Measurements from ENCODE around the gene EFCAB9. TPM values are rescaled to one million over a fixed set of nuclear protein-coding genes. Genes with fewer than 3 reads are reported as not detected.
"Not testable (repeated sequence)": the region's sequence is repeated elsewhere in the genome, so short reads cannot be mapped to it uniquely, and the experiment has no call there.

EFCAB9 gene
- total RNA-seq, 1 donor from 2014 or later: not detected

DNA sequence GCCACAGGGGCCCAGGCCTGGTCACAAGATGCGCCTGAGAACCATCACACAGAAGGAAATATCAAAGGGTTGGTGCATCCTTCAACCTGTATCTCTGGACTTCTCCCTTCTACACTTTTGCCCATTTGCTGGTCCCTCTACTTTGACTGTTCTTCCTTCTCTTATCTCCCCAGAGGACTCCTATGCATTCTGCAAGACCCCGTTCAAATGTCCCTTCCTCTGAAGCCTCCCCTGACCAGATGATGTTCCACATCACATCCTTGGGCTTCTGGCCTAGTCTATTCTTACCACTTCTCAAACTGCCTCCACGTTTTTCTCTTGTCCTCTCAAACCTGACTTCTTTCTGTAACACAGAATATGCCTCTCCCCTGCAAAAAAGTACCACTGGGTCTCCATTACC, 40.3 kb upstream of the EFCAB9 start:
- intact Hi-C loops (cut with micrococcal nuclease): no loop called here
- DNase-seq: no peak
- Histone ChIP-seq H3K4me3 (no peak overlapping the region), H3K9me3 (replicated peaks) (no peaks in the 10 kb centered on the region), H3K36me3 (peaks cover 37% of the 10 kb centered on the region), H3K4me1 (peaks cover 51% of the 10 kb centered on the region), H3K27ac (replicated peaks) (no peak overlapping the region), H3K27me3 (ENCODE audit: low read depth) (no peaks in the 10 kb centered on the region)
- TF ChIP-seq, protein P1, sequence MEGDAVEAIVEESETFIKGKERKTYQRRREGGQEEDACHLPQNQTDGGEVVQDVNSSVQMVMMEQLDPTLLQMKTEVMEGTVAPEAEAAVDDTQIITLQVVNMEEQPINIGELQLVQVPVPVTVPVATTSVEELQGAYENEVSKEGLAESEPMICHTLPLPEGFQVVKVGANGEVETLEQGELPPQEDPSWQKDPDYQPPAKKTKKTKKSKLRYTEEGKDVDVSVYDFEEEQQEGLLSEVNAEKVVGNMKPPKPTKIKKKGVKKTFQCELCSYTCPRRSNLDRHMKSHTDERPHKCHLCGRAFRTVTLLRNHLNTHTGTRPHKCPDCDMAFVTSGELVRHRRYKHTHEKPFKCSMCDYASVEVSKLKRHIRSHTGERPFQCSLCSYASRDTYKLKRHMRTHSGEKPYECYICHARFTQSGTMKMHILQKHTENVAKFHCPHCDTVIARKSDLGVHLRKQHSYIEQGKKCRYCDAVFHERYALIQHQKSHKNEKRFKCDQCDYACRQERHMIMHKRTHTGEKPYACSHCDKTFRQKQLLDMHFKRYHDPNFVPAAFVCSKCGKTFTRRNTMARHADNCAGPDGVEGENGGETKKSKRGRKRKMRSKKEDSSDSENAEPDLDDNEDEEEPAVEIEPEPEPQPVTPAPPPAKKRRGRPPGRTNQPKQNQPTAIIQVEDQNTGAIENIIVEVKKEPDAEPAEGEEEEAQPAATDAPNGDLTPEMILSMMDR (IDR thresholded peaks at IDR 0.05; ENCODE audit: borderline replicate concordance): no peak

DNA sequence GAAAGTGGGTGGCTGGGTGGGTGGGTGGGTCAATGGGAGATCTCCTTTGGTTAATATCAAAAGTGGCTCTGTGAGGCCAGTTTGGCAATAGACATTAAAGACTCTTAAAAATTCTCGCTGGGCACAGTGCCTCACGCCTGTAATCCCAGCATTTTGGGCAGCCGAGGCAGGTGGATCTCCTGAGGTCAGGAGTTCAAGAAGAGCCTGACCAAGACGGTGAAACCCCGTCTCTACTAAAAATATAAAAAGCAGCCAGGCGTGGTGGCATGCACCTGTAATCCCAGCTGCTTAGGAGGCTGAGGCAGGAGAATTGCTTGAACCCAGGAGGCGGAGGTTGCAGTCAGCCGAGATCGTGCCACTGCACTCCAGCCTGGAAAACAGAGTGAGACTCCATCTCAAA, 38.9 kb upstream of the EFCAB9 start:
- DNase-seq; intact Hi-C loops (cut with micrococcal nuclease): not testable (repeated sequence)
- peaks cover 47% of the 10 kb centered on the region for H3K4me1 ChIP-seq

DNA sequence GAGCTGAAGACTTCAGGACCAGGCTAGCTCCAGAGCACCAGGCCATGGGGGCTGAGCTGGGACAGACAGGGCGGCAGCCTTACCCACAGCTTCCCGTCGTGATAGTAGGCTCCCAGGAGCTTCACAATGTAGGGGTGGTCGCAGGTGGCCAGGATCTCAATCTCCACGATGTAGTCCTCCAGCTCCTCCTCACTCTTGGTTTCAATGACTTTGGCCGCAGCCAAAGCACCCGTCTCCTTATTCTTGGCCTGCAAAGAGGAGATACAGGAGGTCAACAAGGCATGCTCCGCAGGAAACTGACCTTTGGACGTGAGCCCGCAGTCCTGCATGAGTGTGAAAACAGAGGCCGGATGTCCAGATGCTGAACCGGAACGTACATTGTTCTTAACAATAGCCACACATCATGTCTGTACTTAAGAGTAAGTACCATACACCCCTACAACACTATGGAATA, 37.4 kb upstream of the EFCAB9 start:
- Histone ChIP-seq H3K4me3 (no peak overlapping the region), H3K27ac (replicated peaks) (peak overlapping the region; percentile 73), H3K9me3 (replicated peaks) (no peaks in the 10 kb centered on the region), H3K36me3 (peaks cover 36% of the 10 kb centered on the region), H3K27me3 (ENCODE audit: low read depth) (no peaks in the 10 kb centered on the region), H3K4me1 (peaks cover 40% of the 10 kb centered on the region)
- TF ChIP-seq, protein P1 (IDR thresholded peaks at IDR 0.05; ENCODE audit: borderline replicate concordance): no peak
- peak; percentile 68 for DNase-seq
- intact Hi-C loops (cut with micrococcal nuclease): no loop called here

More for the DNA sequence above, 38.9 kb upstream of the EFCAB9 start:
- Histone ChIP-seq H3K27ac (replicated peaks) (peak overlapping the region; percentile 73), H3K36me3 (peaks cover 37% of the 10 kb centered on the region)
- not testable (repeated sequence) for H3K27me3 ChIP-seq (ENCODE audit: low read depth); H3K4me3 ChIP-seq; H3K9me3 ChIP-seq (replicated peaks)

DNA sequence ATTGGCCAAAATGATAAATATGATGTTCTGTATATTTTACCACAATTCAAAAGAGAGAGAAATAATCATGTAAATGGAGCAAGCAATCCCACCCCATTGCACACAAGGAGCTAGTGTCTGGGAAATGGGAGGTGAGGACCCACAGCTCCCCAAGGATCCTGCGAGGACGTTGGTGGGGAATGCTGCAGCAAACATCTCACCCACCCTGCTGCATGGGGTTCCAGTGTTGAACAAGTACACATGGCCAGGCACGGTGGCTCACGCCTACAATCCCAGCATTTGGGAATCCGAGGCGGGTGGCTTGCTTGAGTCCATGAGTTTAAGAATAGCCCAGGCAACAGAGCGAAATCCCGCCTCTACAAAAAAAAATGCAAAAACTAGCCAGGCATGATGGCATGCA, 35.0 kb upstream of the EFCAB9 start:
- Histone ChIP-seq H3K9me3 (replicated peaks) (no peaks in the 10 kb centered on the region), H3K36me3 (peaks cover 21% of the 10 kb centered on the region), H3K27ac (replicated peaks) (no peak overlapping the region), H3K27me3 (ENCODE audit: low read depth) (no peaks in the 10 kb centered on the region), H3K4me1 (peaks cover 56% of the 10 kb centered on the region), H3K4me3 (no peak overlapping the region)
- TF ChIP-seq, protein P1 (IDR thresholded peaks at IDR 0.05; ENCODE audit: borderline replicate concordance): no peak
- no peak for DNase-seq
- intact Hi-C loops (cut with micrococcal nuclease): no loop called here

DNA sequence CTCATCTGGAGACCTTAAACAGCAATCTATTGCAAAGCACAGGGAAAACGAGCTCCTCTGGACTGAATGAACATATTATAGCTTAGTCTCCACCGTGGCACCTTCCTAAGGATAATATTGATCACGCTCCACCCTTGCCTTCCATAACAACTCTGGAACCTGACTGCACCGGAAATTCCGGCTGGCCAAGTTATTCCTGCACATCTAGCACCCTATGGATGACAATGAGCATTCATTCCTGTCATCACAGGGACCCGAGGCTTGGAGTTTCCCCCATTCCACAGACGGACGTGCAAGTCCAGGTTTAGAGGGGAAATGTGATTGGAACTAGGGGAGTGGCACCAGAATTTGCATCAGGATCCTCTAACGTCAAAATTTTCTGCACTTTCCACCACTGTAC, 33.5 kb upstream of the EFCAB9 start:
- Histone ChIP-seq H3K4me3 (no peak overlapping the region), H3K4me1 (peaks cover 62% of the 10 kb centered on the region), H3K27ac (replicated peaks) (no peak overlapping the region), H3K27me3 (ENCODE audit: low read depth) (no peaks in the 10 kb centered on the region), H3K36me3 (peaks cover 10% of the 10 kb centered on the region), H3K9me3 (replicated peaks) (no peaks in the 10 kb centered on the region)
- DNase-seq: no peak
- TF ChIP-seq, protein P1 (IDR thresholded peaks at IDR 0.05; ENCODE audit: borderline replicate concordance): no peak
- intact Hi-C loops (cut with micrococcal nuclease): no loop called here

DNA sequence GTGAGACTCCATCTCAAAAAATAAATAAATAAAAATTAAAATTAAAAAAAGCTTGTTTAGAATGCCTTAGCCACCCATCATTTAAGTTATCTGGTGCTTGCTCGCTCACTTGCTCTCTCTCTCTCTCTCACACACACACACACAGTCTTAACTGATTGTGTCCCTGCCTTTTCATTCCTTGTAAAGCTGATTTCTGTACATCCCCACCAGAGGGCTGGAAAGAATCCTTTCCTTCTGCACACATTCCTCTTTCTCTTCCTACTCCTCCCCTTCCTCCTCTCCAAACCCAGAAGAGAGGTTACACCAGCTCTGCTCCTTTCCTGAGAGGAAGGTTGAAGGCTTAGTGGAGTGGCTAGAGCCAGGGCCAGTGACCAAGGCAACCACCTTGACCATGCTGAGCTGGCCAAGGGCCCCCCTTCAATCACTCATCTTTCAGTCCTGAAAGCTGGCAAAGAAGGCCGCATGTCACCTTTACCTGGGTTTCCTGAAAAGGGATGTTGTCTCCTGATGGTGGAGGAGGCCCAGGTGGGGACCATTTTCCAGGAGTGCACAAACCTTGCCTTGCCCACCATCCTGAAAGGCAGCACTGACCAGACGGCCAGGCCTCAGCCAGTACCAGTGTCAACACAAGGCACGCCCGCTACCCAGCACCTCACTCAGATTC, 31.5 kb upstream of the EFCAB9 start:
- TF ChIP-seq, protein P1 (IDR thresholded peaks at IDR 0.05; ENCODE audit: borderline replicate concordance): no peak

More for the DNA sequence above, 31.5 kb upstream of the EFCAB9 start:
- peaks cover 49% of the 10 kb centered on the region for H3K4me1 ChIP-seq
- H3K36me3 ChIP-seq: no peaks in the 10 kb centered on the region
- H3K4me3 ChIP-seq: no peak overlapping the region
- intact Hi-C loops (cut with micrococcal nuclease): no loop called here
- H3K27me3 ChIP-seq (ENCODE audit: low read depth): no peaks in the 10 kb centered on the region
- peak overlapping the region; percentile 41 for H3K27ac ChIP-seq (replicated peaks)
- no peaks in the 10 kb centered on the region for H3K9me3 ChIP-seq (replicated peaks)
- DNase-seq: no peak

Data from left ventricle myocardium inferior (tissue), 1 donor.